Common myeloid progenitor, CD34-positive (primary cell): ENCODE measurements around the gene CSF1.

Experiments
- CTCF ChIA-PET: fragments of 350-600 bp; sonication (Branson Sonifier 250); formaldehyde crosslinking; loops from one replicate; lab custom pipeline; 2021; ENCODE audit warnings: antibody characterized with exemption; lab: Charles Lee
- POLR2A ChIA-PET: fragments of 350-600 bp; sonication (Branson Sonifier 250); formaldehyde crosslinking; loops from one replicate; lab custom pipeline; 2021; ENCODE audit warnings: antibody characterized with exemption; lab: Charles Lee
- DNase-seq, 3 donors: peaks; one replicate each; pipeline versions ENCODE4 v3.0.0 to v3.0.0-alpha.2; 2013
- H3K27ac ChIP-seq, 2 experiments: 1 replicate in 1 of 2; 2 replicates in 1 of 2; pipeline ENCODE4 v1.7.0; 2013; ENCODE audit warnings: inconsistent platforms in 2 of 2, low read length in 2 of 2, mild to moderate bottlenecking in 2 of 2, low read depth in 1 of 2, moderate library complexity in 1 of 2; ENCODE audit not compliant: severe bottlenecking in 2 of 2, insufficient read depth in 1 of 2, poor library complexity in 1 of 2
- H3K27me3 ChIP-seq, 5 experiments: replicated peaks in 2 of 5; 1 replicate in 3 of 5; 2 replicates in 2 of 5; pipeline versions ENCODE4 v1.6.1 to v1.7.0; 2013; ENCODE audit warnings: low read length in 4 of 5, mild to moderate bottlenecking in 2 of 5, moderate library complexity in 2 of 5, inconsistent platforms in 1 of 5; ENCODE audit not compliant: insufficient read depth in 5 of 5, control insufficient read depth in 4 of 5
- H3K36me3 ChIP-seq, 4 experiments: 1 replicate in 2 of 4; 2 replicates in 2 of 4; pipeline versions ENCODE4 v1.6.1 to v1.7.0; 2013; ENCODE audit warnings: low read length in 3 of 4, control low read depth in 1 of 4, mild to moderate bottlenecking in 1 of 4; ENCODE audit not compliant: control insufficient read depth in 4 of 4, insufficient read depth in 4 of 4
- H3K4me1 ChIP-seq, 4 experiments: 1 replicate in 3 of 4; 2 replicates in 1 of 4; pipeline versions ENCODE4 v1.6.1 to v1.7.1; 2013; ENCODE audit warnings: low read length in 3 of 4, mild to moderate bottlenecking in 3 of 4, control low read depth in 1 of 4, inconsistent platforms in 1 of 4, moderate library complexity in 1 of 4; ENCODE audit not compliant: control insufficient read depth in 4 of 4, insufficient read depth in 4 of 4; ENCODE audit errors: control extremely low read depth in 1 of 4
- H3K4me3 ChIP-seq, 7 experiments: 1 replicate in 4 of 7; 2 replicates in 3 of 7; pipeline versions ENCODE4 v1.5.1 to v1.7.0; 2013; ENCODE audit warnings: mild to moderate bottlenecking in 7 of 7, low read length in 6 of 7, moderate library complexity in 6 of 7, inconsistent platforms in 2 of 7, low read depth in 2 of 7, control low read depth in 1 of 7; ENCODE audit not compliant: insufficient read depth in 4 of 7, control insufficient read depth in 1 of 7; ENCODE audit errors: extremely low read depth in 1 of 7
- H3K9me3 ChIP-seq, 5 experiments: 1 replicate in 4 of 5; 2 replicates in 1 of 5; pipeline versions ENCODE4 v1.6.1 to v1.7.1; 2013; ENCODE audit warnings: low read length in 4 of 5, mild to moderate bottlenecking in 2 of 5, inconsistent platforms in 1 of 5, low read depth in 1 of 5, moderate library complexity in 1 of 5; ENCODE audit not compliant: control insufficient read depth in 4 of 5, insufficient read depth in 2 of 5; ENCODE audit errors: control extremely low read depth in 1 of 5
- WGBS: methylation state at CpG from one replicate; pipeline ENCODE4 v1.1.5; 2013; ENCODE audit not compliant: insufficient coverage; 5-methylcytosine and 5-hydroxymethylcytosine counted together

Gene CSF1

GRCh38 chr1:109926662-109927300, 16.1 kb downstream of the CSF1 start:
- no peaks in the 10 kb centered on the region for H3K27me3 ChIP-seq
- 100% methylated on average over 2 of the region's 2 CpGs for WGBS
- no peak overlapping the region for H3K4me3 ChIP-seq
- ChIA-PET CTCF (interaction anchor here (1.0 to 2.0 kb wide), 4 partner anchors 10 to 140 kb away, joined by 3 to 5 read pairs (median 4); no protein-coding TSS in a partner anchor), POLR2A (interaction anchor here (0.6 kb wide), 1 partner anchor 116 kb away, joined by 3 read pairs; no protein-coding TSS in a partner anchor)
- no peak overlapping the region for H3K27ac ChIP-seq
- H3K9me3 ChIP-seq, result no peaks in the 10 kb centered on the region
- no peak for DNase-seq
- peaks cover 0 to 8% (median under 1%) of the 10 kb centered on the region in 4 experiments for H3K36me3 ChIP-seq
- H3K4me1 ChIP-seq, result no peaks in the 10 kb centered on the region

DNA sequence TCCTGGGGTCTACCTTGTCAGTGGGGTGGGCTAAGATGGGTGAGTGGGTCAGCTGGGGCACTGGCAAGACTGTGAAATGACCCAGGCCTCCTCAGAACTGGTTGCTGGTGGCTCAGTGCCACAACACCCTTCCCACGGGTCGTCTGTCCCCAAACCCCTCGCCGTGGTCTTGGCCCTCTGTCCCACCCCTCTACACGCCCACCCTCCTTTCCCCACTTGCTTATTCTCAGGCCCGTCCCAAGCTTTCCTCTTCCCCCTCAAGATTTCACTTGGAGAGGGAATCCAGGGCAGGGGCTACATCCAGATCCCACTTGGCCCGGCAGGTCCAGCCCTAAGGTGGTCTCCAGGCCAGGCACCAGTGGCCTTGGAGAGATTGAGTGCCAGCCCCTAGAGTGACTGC, 16.7 kb downstream of the CSF1 start:
- Histone ChIP-seq H3K27ac (no peak overlapping the region), H3K4me1 (no peaks in the 10 kb centered on the region), H3K36me3 (peaks cover 0 to 8% (median 0%) of the 10 kb centered on the region in 4 experiments), H3K4me3 (no peak overlapping the region), H3K9me3 (no peaks in the 10 kb centered on the region), H3K27me3 (no peaks in the 10 kb centered on the region)
- no peak for DNase-seq
- WGBS, result 100% methylated on average over 2 of the region's 7 CpGs
- CTCF ChIA-PET, result interaction anchor here (1.0 to 2.0 kb wide), 3 partner anchors 10 to 141 kb away, joined by 3 to 5 read pairs (median 4); no protein-coding TSS in a partner anchor
- POLR2A ChIA-PET, result interaction anchor here (0.6 kb wide), 1 partner anchor 116 kb away, joined by 3 read pairs; no protein-coding TSS in a partner anchor

DNA sequence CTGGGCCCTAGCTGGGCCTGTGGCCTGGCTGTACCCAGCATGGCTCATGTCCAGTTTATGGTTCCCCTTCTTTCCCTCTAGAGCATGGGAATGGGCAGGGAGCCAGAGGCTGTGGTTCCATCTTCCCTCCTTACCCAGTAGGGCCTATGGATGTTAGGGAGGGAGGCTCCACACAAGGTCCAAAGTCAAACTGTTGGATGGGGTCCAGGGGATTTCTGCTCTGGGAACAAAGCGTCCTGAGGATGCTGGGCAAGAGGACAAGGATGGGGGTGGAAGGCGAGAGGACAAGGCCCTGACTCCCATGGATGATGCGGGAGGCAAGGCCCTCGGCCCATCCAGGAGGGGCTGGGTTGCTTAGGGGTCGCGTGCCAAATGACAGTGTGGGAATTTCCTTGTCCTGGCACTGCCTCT, 17.3 kb downstream of the CSF1 start:
- ChIA-PET POLR2A (no interaction called here), CTCF (interaction anchor here (2.0 kb wide), 1 partner anchor 11 kb away, joined by 5 read pairs; no protein-coding TSS in a partner anchor)
- DNase-seq, result no peak

DNA sequence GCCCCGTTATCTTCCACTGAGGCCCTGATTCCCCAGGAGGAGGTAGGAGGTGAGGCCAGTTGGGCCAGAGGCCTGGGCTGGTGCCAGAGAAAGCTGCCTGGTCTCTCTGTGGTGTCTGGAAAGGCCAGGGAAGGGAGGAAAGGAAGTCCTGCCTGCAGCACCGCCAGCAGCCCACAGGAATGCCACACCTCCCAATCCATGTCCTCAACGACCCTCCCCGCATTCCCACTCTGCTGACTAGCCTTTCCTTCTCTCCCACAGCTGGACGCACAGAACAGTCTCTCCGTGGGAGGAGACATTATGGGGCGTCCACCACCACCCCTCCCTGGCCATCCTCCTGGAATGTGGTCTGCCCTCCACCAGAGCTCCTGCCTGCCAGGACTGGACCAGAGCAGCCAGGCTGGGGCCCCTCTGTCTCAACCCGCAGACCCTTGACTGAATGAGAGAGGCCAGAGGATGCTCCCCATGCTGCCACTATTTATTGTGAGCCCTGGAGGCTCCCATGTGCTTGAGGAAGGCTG, 18.0 kb downstream of the CSF1 start:
- ChIA-PET POLR2A (no interaction called here), CTCF (no interaction called here)
- Histone ChIP-seq H3K27ac (no peak overlapping the region), H3K4me3 (no peak overlapping the region), H3K9me3 (no peaks in the 10 kb centered on the region), H3K27me3 (no peaks in the 10 kb centered on the region), H3K36me3 (peaks cover 0 to 8% (median 0%) of the 10 kb centered on the region in 4 experiments), H3K4me1 (peaks cover 0 to 2% (median 2%) of the 10 kb centered on the region in 4 experiments)
- no peak for DNase-seq
- 100% methylated on average over 4 of the region's 8 CpGs for WGBS

More for the DNA sequence above, 17.3 kb downstream of the CSF1 start:
- 93% methylated on average over 3 of the region's 6 CpGs for WGBS
- Histone ChIP-seq H3K4me1 (no peaks in the 10 kb centered on the region), H3K36me3 (peaks cover 0 to 8% (median 0%) of the 10 kb centered on the region in 4 experiments), H3K4me3 (no peak overlapping the region), H3K27me3 (no peaks in the 10 kb centered on the region), H3K9me3 (no peaks in the 10 kb centered on the region), H3K27ac (no peak overlapping the region)

- H3K27me3 ChIP-seq, result no peaks in the 10 kb centered on the region
- H3K9me3 ChIP-seq, result no peaks in the 10 kb centered on the region
- peaks cover 0 to 7% (median 7%) of the 10 kb centered on the region in 4 experiments for H3K4me1 ChIP-seq
- H3K36me3 ChIP-seq, result peaks cover 0 to 5% (median 0%) of the 10 kb centered on the region in 4 experiments
- H3K27ac ChIP-seq, result no peak overlapping the region
- POLR2A ChIA-PET, result no interaction called here
- WGBS, result 99% methylated on average over 7 of the region's 11 CpGs
- DNase-seq, result no peak
- no peak overlapping the region for H3K4me3 ChIP-seq
- CTCF ChIA-PET, result interaction anchor here (1.4 to 1.7 kb wide), 2 partner anchors 8 to 153 kb away, joined by 3 to 4 read pairs; no protein-coding TSS in a partner anchor
Observed at GRCh38 chr1:109929170-109929569, 18.5 kb downstream of the CSF1 start.

- POLR2A ChIA-PET, result interaction anchor here (0.5 kb wide), 1 partner anchor 977 kb away, joined by 3 read pairs; no protein-coding TSS in a partner anchor
Observed at GRCh38 chr1:109929588-109930251, 19.1 kb downstream of the CSF1 start.

More at GRCh38 chr1:109929588-109930251, 19.1 kb downstream of the CSF1 start:
- CTCF ChIA-PET, result interaction anchor here (0.7 to 1.7 kb wide), 6 partner anchors 9 to 156 kb away, joined by 3 to 4 read pairs (median 3); partner anchors contain the start of gene AHCYL1
- WGBS, result 97% methylated on average over 9 of the region's 11 CpGs
- Histone ChIP-seq H3K9me3 (no peaks in the 10 kb centered on the region), H3K4me1 (peaks cover 0 to 9% (median 8%) of the 10 kb centered on the region in 4 experiments), H3K4me3 (no peak overlapping the region), H3K36me3 (peaks cover 0 to 5% (median 0%) of the 10 kb centered on the region in 4 experiments), H3K27me3 (no peaks in the 10 kb centered on the region), H3K27ac (no peak overlapping the region)
- DNase-seq, result no peak
